IMR-90 (cell line): ENCODE results near the gene RAPGEF1. TPM values are rescaled to one million over a fixed set of nuclear protein-coding genes. Genes with fewer than 3 reads are reported as not detected.

Experiments used
- ATAC-seq: fragments of 200-7000 bp; cut with Tn5 transposase; 2 replicates; pipeline ENCODE4 v1.9.1; 2020; ENCODE audit warnings: low read depth, mild to moderate bottlenecking, moderate library complexity
- BruUV-seq: library from RNA; stranded (reverse); fragments of 400-500 nt; replicated peaks from 2 replicates; lab custom pipeline; 2021; lab: Mats Ljungman, UMichigan
- CTCF ChIA-PET: fragments of 300-600 bp; formaldehyde crosslinking; extraction: SDS; loops from one replicate; lab custom pipeline; 2021; ENCODE audit warnings: antibody characterized with exemption; lab: Yijun Ruan, JAX
- POLR2A ChIA-PET: fragments of 300-600 bp; sonication (Branson Sonifier 250); formaldehyde crosslinking; loops from one replicate; lab custom pipeline; 2022; ENCODE audit warnings: antibody characterized with exemption; ENCODE audit not compliant: unreplicated experiment; lab: Charles Lee
- DNase-seq: peaks from one replicate; pipeline ENCODE4 v3.0.0; 2013
- H2AFZ ChIP-seq: replicated peaks from 2 replicates; pipeline ENCODE3; 2013; ENCODE audit warnings: low read length, mild to moderate bottlenecking; ENCODE audit not compliant: poor library complexity
- H2AK5ac ChIP-seq: 2 replicates; pipeline ENCODE4 v1.6.1; 2013; ENCODE audit warnings: low read depth, low read length, inconsistent platforms
- H2AK9ac ChIP-seq: replicated peaks from 2 replicates; pipeline ENCODE3; 2013; ENCODE audit warnings: mild to moderate bottlenecking, low read depth, low read length, moderate library complexity; ENCODE audit not compliant: poor library complexity
- H2BK120ac ChIP-seq: 2 replicates; pipeline ENCODE4 v1.6.1; 2013; ENCODE audit warnings: low read depth, low read length, inconsistent platforms
- H2BK15ac ChIP-seq: 3 replicates; pipeline ENCODE4 v1.6.1; 2013; ENCODE audit warnings: low read depth, low read length, inconsistent platforms
- H2BK20ac ChIP-seq: 2 replicates; pipeline ENCODE4 v1.6.1; 2013; ENCODE audit warnings: low read depth, mild to moderate bottlenecking, inconsistent platforms, low read length, moderate library complexity
- H2BK5ac ChIP-seq: 2 replicates; pipeline ENCODE4 v1.6.1; 2013; ENCODE audit warnings: mild to moderate bottlenecking, low read depth, low read length, inconsistent platforms; ENCODE audit not compliant: poor library complexity, severe bottlenecking
- H3K14ac ChIP-seq: replicated peaks from 2 replicates; pipeline ENCODE4 v1.6.1; 2013; ENCODE audit warnings: low read depth, low read length, inconsistent platforms
- H3K18ac ChIP-seq: 2 replicates; pipeline ENCODE4 v1.6.1; 2013; ENCODE audit warnings: low read depth, low read length, control low read depth
- H3K23ac ChIP-seq: 2 replicates; pipeline ENCODE4 v1.6.1; 2013; ENCODE audit warnings: low read depth, low read length, inconsistent platforms
- H3K27ac ChIP-seq: 2 replicates; pipeline ENCODE4 v1.5.1; 2013; ENCODE audit warnings: mild to moderate bottlenecking, control low read depth, low read length; ENCODE audit not compliant: insufficient read depth
- H3K27me3 ChIP-seq: 2 replicates; pipeline ENCODE4 v1.6.1; 2013; ENCODE audit warnings: low read length; ENCODE audit not compliant: control insufficient read depth, insufficient read depth
- H3K36me3 ChIP-seq: 2 replicates; pipeline ENCODE4 v1.6.1; 2013; ENCODE audit warnings: low read length, mixed read lengths; ENCODE audit not compliant: control insufficient read depth, insufficient read depth
- H3K4ac ChIP-seq: 2 replicates; pipeline ENCODE4 v1.6.1; 2013; ENCODE audit warnings: low read depth, low read length, inconsistent platforms
- H3K4me1 ChIP-seq: 2 replicates; pipeline ENCODE4 v1.6.1; 2013; ENCODE audit warnings: low read length, mixed read lengths; ENCODE audit not compliant: control insufficient read depth, insufficient read depth
- H3K4me2 ChIP-seq: 2 replicates; pipeline ENCODE4 v1.6.1; 2013; ENCODE audit warnings: low read depth, mild to moderate bottlenecking, control low read depth, low read length, moderate library complexity
- H3K4me3 ChIP-seq: 2 replicates; pipeline ENCODE4 v1.5.1; 2013; ENCODE audit warnings: low read depth, mild to moderate bottlenecking, control low read depth, low read length, moderate library complexity; ENCODE audit not compliant: insufficient read depth
- H3K56ac ChIP-seq: 2 replicates; pipeline ENCODE4 v1.6.1; 2013; ENCODE audit warnings: low read length, inconsistent platforms; ENCODE audit not compliant: insufficient read depth; ENCODE audit errors: extremely low read depth
- H3K79me1 ChIP-seq, 2 experiments: 2 replicates each; pipeline ENCODE4 v1.6.1; 2013; ENCODE audit warnings: low read length in 2 of 2, inconsistent platforms in 1 of 2, low read depth in 1 of 2
- H3K9ac ChIP-seq: 2 replicates; pipeline ENCODE4 v1.6.1; 2013; ENCODE audit warnings: low read depth, low read length, control low read depth
- H3K9me1 ChIP-seq: 2 replicates; pipeline ENCODE4 v1.6.1; 2013; ENCODE audit warnings: low read length, inconsistent platforms; ENCODE audit not compliant: insufficient read depth
- H3K9me3 ChIP-seq: 2 replicates; pipeline ENCODE4 v1.6.1; 2013; ENCODE audit warnings: low read length; ENCODE audit not compliant: control insufficient read depth, insufficient read depth
- H4K20me1 ChIP-seq: 2 replicates; pipeline ENCODE4 v1.6.1; 2013; ENCODE audit warnings: low read length, inconsistent platforms; ENCODE audit not compliant: insufficient read depth
- H4K5ac ChIP-seq: 2 replicates; pipeline ENCODE4 v1.6.1; 2013; ENCODE audit warnings: mild to moderate bottlenecking, low read depth, low read length, control low read depth
- H4K8ac ChIP-seq, 2 experiments: 2 replicates each; pipeline ENCODE4 v1.6.1; 2013; ENCODE audit warnings: low read depth in 2 of 2, low read length in 2 of 2, control low read depth in 1 of 2, inconsistent platforms in 1 of 2
- H4K91ac ChIP-seq: 2 replicates; pipeline ENCODE4 v1.6.1; 2013; ENCODE audit warnings: low read depth, low read length, inconsistent platforms; ENCODE audit not compliant: insufficient read depth
- BHLHE40 ChIP-seq: fragments of 150-350 bp; IDR thresholded peaks from 2 replicates; pipeline ENCODE4 v1.6.1; 2016; ENCODE audit warnings: mild to moderate bottlenecking, low read depth, low read length
- CEBPB ChIP-seq: IDR thresholded peaks from 2 replicates; pipeline ENCODE4 v1.6.1; 2012; ENCODE audit warnings: low read depth, low read length, improper control_type of control experiment
- CHD1 ChIP-seq: IDR thresholded peaks from 2 replicates; pipeline ENCODE4 v1.6.1; 2012; ENCODE audit warnings: low read depth, low read length, improper control_type of control experiment
- CTCF ChIP-seq: conservative IDR thresholded peaks from 2 replicates; pipeline ENCODE4 v1.5.1; 2012; ENCODE audit warnings: mild to moderate bottlenecking, low read depth, low read length, improper control_type of control experiment
- FOS ChIP-seq: fragments of 150-350 bp; IDR thresholded peaks from 2 replicates; pipeline ENCODE4 v1.6.1; 2016; ENCODE audit warnings: low read depth, low read length
- MAFK ChIP-seq: IDR thresholded peaks from 2 replicates; pipeline ENCODE4 v1.6.1; 2012; ENCODE audit warnings: low read depth, low read length, improper control_type of control experiment
- MAZ ChIP-seq: IDR thresholded peaks from 2 replicates; pipeline ENCODE4 v1.6.1; 2012; ENCODE audit warnings: low read depth, mild to moderate bottlenecking, low read length, improper control_type of control experiment, moderate library complexity, borderline replicate concordance
- MXI1 ChIP-seq: IDR thresholded peaks from 2 replicates; pipeline ENCODE4 v1.6.1; 2012; ENCODE audit warnings: low read depth, mild to moderate bottlenecking, low read length, moderate library complexity, borderline replicate concordance
- NFE2L2 ChIP-seq: fragments of 150-350 bp; IDR thresholded peaks from 2 replicates; pipeline ENCODE4 v1.6.1; 2016; ENCODE audit warnings: low read depth, mild to moderate bottlenecking, low read length
- POLR2A ChIP-seq: IDR thresholded peaks from 2 replicates; pipeline ENCODE4 v1.6.1; 2012; ENCODE audit warnings: mild to moderate bottlenecking, low read depth, low read length
- RAD21 ChIP-seq: IDR thresholded peaks from 2 replicates; pipeline ENCODE4 v1.6.1; 2012; ENCODE audit warnings: low read length, improper control_type of control experiment
- RCOR1 ChIP-seq: IDR thresholded peaks from 2 replicates; pipeline ENCODE4 v1.6.1; 2012; ENCODE audit warnings: mild to moderate bottlenecking, low read length, improper control_type of control experiment; ENCODE audit not compliant: insufficient replicate concordance
- RFX5 ChIP-seq: IDR thresholded peaks from 2 replicates; pipeline ENCODE4 v1.8.0; 2012; ENCODE audit warnings: low read depth, mild to moderate bottlenecking, low read length, moderate library complexity
- SMC3 ChIP-seq: fragments of 150-350 bp; IDR thresholded peaks from 2 replicates; pipeline ENCODE4 v1.6.1; 2016; ENCODE audit warnings: low read depth, mild to moderate bottlenecking, antibody characterized with exemption, low read length, moderate library complexity
- WGBS, 2 experiments: methylation state at CpG; one replicate each; pipeline versions ENCODE4 v1.1.5 to v1.1.7; 2013; ENCODE audit warnings: missing lambda C conversion rate in 2 of 2; ENCODE audit not compliant: insufficient read length in 1 of 2; ENCODE audit errors: extremely low coverage in 2 of 2; 5-methylcytosine and 5-hydroxymethylcytosine counted together
- dilution Hi-C: fragments of 300-500 bp; cut with HindIII; formaldehyde crosslinking; loops from one replicate; pipeline ENCODE4 v1.14.3; 2018; ENCODE audit warnings: low sequenced_read_pairs; ENCODE audit not compliant: unreplicated experiment
- in situ Hi-C: fragments of 300-500 bp; cut with MboI; formaldehyde crosslinking; loops from 3 replicates; pipeline ENCODE4 v1.14.3; 2019; ENCODE audit warnings: low sequenced_read_pairs, inconsistent platforms, mixed read lengths
- intact Hi-C: fragments of 100-400 bp; cut with micrococcal nuclease; formaldehyde crosslinking; loops from 2 replicates; pipeline ENCODE4 v1.10.0; 2022
- polyA plus RNA-seq, 3 experiments: library from polyadenylated mRNA; depleted of rRNA; stranded (reverse); fragments of >200 nt; gene quantifications; 2 replicates each; pipeline ENCODE4 v1.2.3, GENCODE V29; 2012; ENCODE audit warnings: low replicate concordance in 1 of 3
- total RNA-seq: library from RNA; depleted of rRNA; stranded (reverse); fragments of >200 nt; gene quantifications from 2 replicates; pipeline ENCODE4 v1.2.3, GENCODE V29; 2012
- TF ChIP-seq, protein P1 (sequence below): fragments of 150-350 bp; IDR thresholded peaks from 2 replicates; pipeline ENCODE4 v1.6.1; 2016; ENCODE audit warnings: low read depth, mild to moderate bottlenecking, low read length, moderate library complexity, borderline replicate concordance
- TF ChIP-seq, protein P2 (sequence below): fragments of 150-350 bp; IDR thresholded peaks from 2 replicates; pipeline ENCODE4 v1.6.1; 2017; ENCODE audit warnings: mild to moderate bottlenecking, antibody characterized with exemption, low read length, low read depth

RAPGEF1 gene
- total and polyA plus RNA-seq, 2 of the 4 experiments (the other 2 are of a cell fraction), result 13.1 to 22.3 TPM

DNA sequence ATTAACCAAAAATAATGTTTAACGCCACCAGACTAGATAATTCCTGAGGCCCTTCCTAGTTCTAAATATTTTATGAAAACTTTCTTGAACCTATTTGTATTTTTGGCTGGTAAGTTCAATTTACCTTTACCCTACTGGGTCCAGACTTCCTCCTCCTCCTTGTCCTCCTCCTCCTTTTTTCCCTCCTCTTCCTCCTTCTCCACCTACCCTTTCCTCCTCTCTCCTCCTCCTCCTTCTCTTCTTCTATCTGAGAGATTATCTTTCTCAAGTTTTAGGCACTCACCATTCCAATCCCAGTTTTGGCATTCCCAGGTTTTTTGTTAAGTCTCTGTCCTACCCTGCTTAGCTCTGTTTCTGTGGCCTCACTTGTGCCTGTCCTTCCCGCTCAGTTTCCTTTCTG, 24.7 kb upstream of the RAPGEF1 start:
- Histone ChIP-seq H2BK15ac (no peak overlapping the region), H3K23ac (no peak overlapping the region), H2BK120ac (no peak overlapping the region), H4K20me1 (peaks cover 3% of the 10 kb centered on the region; the same call in 1 of the 2 replicates), H2BK20ac (no peak overlapping the region), H3K4ac (no peak overlapping the region), H3K4me3 (no peak overlapping the region), H4K8ac (no peak overlapping the region), H3K18ac (no peak overlapping the region), H2BK5ac (no peak overlapping the region), H3K9me3 (no peaks in the 10 kb centered on the region), H4K5ac (no peak overlapping the region), H3K9ac (no peak overlapping the region), H3K36me3 (no peaks in the 10 kb centered on the region), H3K14ac (no peak overlapping the region), H3K4me1 (peaks cover 2% of the 10 kb centered on the region; the same call in 1 of the 2 replicates), H3K56ac (no peak overlapping the region), H3K27ac (no peak overlapping the region), H3K79me1 (no peaks in the 10 kb centered on the region), H3K4me2 (no peak overlapping the region), H4K91ac (no peak overlapping the region), H2AK5ac (no peak overlapping the region), H3K27me3 (peaks cover 31% of the 10 kb centered on the region), H2AK9ac (no peak overlapping the region), H2AFZ (no peak overlapping the region), H3K9me1 (no peaks in the 10 kb centered on the region)
- TF ChIP-seq RFX5, result no peak
- TF ChIP-seq, protein P1, sequence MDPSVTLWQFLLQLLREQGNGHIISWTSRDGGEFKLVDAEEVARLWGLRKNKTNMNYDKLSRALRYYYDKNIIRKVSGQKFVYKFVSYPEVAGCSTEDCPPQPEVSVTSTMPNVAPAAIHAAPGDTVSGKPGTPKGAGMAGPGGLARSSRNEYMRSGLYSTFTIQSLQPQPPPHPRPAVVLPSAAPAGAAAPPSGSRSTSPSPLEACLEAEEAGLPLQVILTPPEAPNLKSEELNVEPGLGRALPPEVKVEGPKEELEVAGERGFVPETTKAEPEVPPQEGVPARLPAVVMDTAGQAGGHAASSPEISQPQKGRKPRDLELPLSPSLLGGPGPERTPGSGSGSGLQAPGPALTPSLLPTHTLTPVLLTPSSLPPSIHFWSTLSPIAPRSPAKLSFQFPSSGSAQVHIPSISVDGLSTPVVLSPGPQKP, result no peak
- TF ChIP-seq NFE2L2, result no peak
- no peak for TF ChIP-seq POLR2A
- no peak for TF ChIP-seq BHLHE40
- no peak for TF ChIP-seq FOS
- no peak for TF ChIP-seq RAD21
- TF ChIP-seq CTCF, result no peak
- no peak for TF ChIP-seq MAFK
- TF ChIP-seq RCOR1, result no peak
- no peak for TF ChIP-seq MAZ
- TF ChIP-seq, protein P2, sequence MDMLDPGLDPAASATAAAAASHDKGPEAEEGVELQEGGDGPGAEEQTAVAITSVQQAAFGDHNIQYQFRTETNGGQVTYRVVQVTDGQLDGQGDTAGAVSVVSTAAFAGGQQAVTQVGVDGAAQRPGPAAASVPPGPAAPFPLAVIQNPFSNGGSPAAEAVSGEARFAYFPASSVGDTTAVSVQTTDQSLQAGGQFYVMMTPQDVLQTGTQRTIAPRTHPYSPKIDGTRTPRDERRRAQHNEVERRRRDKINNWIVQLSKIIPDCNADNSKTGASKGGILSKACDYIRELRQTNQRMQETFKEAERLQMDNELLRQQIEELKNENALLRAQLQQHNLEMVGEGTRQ, result no peak
- no peak for TF ChIP-seq SMC3
- TF ChIP-seq MXI1, result no peak
- no peak for TF ChIP-seq CHD1
- TF ChIP-seq CEBPB, result no peak
- DNase-seq, result no peak
- WGBS, 2 experiments, result 43% methylated on average over 1 of the region's 2 CpGs; no CpG with 5 or more reads in 1 of the 2 experiments
- no peak for ATAC-seq
- dilution Hi-C loops, result no loop called here
- CTCF ChIA-PET, result interaction anchor here (0.6 kb wide), 1 partner anchor 46 kb away, joined by 3 read pairs; no protein-coding TSS in a partner anchor
- POLR2A ChIA-PET, result no interaction called here
- no TSS peak for BruUV-seq
- intact Hi-C loops, result no loop called here
- in situ Hi-C loops, result loop anchor here (5.0 to 10.0 kb wide), 2 partner anchors 400 to 488 kb away; partner anchors contain the start of gene NTNG2
